H54 (cell line): Measurements from ENCODE around the gene DNAJB8.

Experiments
- DNase-seq: peaks from one replicate; pipeline ENCODE4 v3.0.0; 2011; ENCODE audit warnings: low spot score, mixed read lengths; ENCODE audit not compliant: insufficient read length
- FAIRE-seq: peaks from 3 replicates; lab custom pipeline; 2011; peaks lifted over from hg19 to GRCh38; lab: Jason Lieb, UNC
- POLR2A ChIP-seq: IDR thresholded peaks from 2 replicates; pipeline ENCODE4 v1.6.1; 2011; ENCODE audit warnings: low read depth, mild to moderate bottlenecking, low read length

DNAJB8 gene

GRCh38 chr3:128466840-128467541 lies at the start of gene DNAJB8:
TSS of gene DNAJB8 (minus strand) at chr3:128466890. CDS start at chr3:128463245, 3,645 bp downstream.
- DNase-seq = no peak
- no peak for FAIRE-seq
- no peak for TF ChIP-seq POLR2A

GRCh38 chr3:128515967-128516366 lies 49.3 kb upstream of the DNAJB8 start:
- no peak for FAIRE-seq
- no peak for DNase-seq
- TF ChIP-seq POLR2A = no peak

GRCh38 chr3:128508852-128509251 lies 42.2 kb upstream of the DNAJB8 start:
- TF ChIP-seq POLR2A = no peak
- no peak for DNase-seq
- FAIRE-seq = no peak

- no peak for TF ChIP-seq POLR2A
- DNase-seq (no peak), FAIRE-seq (no peak)
Measured at GRCh38 chr3:128506754-128507153, 40.1 kb upstream of the DNAJB8 start.

GRCh38 chr3:128505771-128506170 lies 39.1 kb upstream of the DNAJB8 start:
- DNase-seq (no peak), FAIRE-seq (no peak)

GRCh38 chr3:128504963-128505730 lies 38.5 kb upstream of the DNAJB8 start:
- no peak for TF ChIP-seq POLR2A
- no peak for FAIRE-seq
- no peak for DNase-seq

More at GRCh38 chr3:128505771-128506170, 39.1 kb upstream of the DNAJB8 start:
- TF ChIP-seq POLR2A = no peak

GRCh38 chr3:128504533-128504915 lies 37.8 kb upstream of the DNAJB8 start:
- no peak for DNase-seq
- no peak for TF ChIP-seq POLR2A
- no peak for FAIRE-seq

- TF ChIP-seq POLR2A = no peak
- FAIRE-seq = no peak
- DNase-seq = no peak
Measured at GRCh38 chr3:128503751-128504532, 37.3 kb upstream of the DNAJB8 start.

- no peak for TF ChIP-seq POLR2A
- FAIRE-seq = no peak
- no peak for DNase-seq
Measured at GRCh38 chr3:128503164-128503651, 36.5 kb upstream of the DNAJB8 start.

GRCh38 chr3:128502712-128503111 lies 36.0 kb upstream of the DNAJB8 start:
- no peak for TF ChIP-seq POLR2A
- FAIRE-seq (no peak), DNase-seq (no peak)

GRCh38 chr3:128501431-128501830 lies 34.7 kb upstream of the DNAJB8 start:
- FAIRE-seq = no peak
- no peak for DNase-seq
- TF ChIP-seq POLR2A = no peak

- no peak for TF ChIP-seq POLR2A
- FAIRE-seq (no peak), DNase-seq (no peak)
Measured at GRCh38 chr3:128500556-128500955, 33.9 kb upstream of the DNAJB8 start.

GRCh38 chr3:128499724-128500275 lies 33.1 kb upstream of the DNAJB8 start:
- TF ChIP-seq POLR2A = no peak

More at GRCh38 chr3:128499724-128500275, 33.1 kb upstream of the DNAJB8 start:
- FAIRE-seq (no peak), DNase-seq (no peak)
